ENCODE measurements around the gene MPRIP. TPM values are rescaled to one million over a fixed set of nuclear protein-coding genes. Genes with fewer than 3 reads are reported as not detected.
A peak's percentile ranks its signal among the peaks of the same experiment; 100 is the strongest.

The MPRIP gene
- total RNA-seq, 1 experiment from 2014 or later = 73.9 TPM

- H3K36me3 ChIP-seq (replicated peaks; ENCODE audit: control insufficient read depth, insufficient read depth, low read length) = no peaks in the 10 kb centered on the region
- no peak overlapping the region for H3K4me3 ChIP-seq (ENCODE audit: insufficient read depth, low read depth, low read length)
- no peak for DNase-seq
- no peaks in the 10 kb centered on the region for H3K27me3 ChIP-seq (ENCODE audit: control insufficient read depth, insufficient read depth, low read length)
These were observed 18.0 kb downstream of the MPRIP start for GRCh38 chr17:17060001-17060922.

DNA sequence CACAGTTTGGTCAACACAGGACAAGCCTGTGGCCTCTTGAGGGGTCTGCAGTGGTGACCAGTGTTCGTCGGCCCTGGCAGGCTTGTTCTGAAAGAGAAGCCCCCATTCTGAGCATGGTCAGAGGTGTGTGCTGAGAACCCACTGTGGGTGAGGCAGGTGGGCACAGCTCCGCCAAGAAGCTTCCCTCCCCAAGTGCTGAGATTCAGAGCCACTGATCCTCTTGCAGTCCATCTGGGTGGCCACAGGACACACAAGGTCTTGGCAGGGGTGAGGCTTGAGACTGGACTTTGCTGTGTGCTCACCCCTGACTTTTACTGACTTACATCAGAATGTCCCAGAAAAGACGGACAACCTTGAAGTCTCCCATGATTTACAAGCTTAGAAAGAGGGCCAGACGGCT is 18.7 kb downstream of the MPRIP start:
- no peak for DNase-seq
- H3K36me3 ChIP-seq (replicated peaks; ENCODE audit: control insufficient read depth, insufficient read depth, low read length) = no peaks in the 10 kb centered on the region
- no peaks in the 10 kb centered on the region for H3K27me3 ChIP-seq (ENCODE audit: control insufficient read depth, insufficient read depth, low read length)
- H3K4me3 ChIP-seq (ENCODE audit: insufficient read depth, low read depth, low read length) = no peak overlapping the region

DNA sequence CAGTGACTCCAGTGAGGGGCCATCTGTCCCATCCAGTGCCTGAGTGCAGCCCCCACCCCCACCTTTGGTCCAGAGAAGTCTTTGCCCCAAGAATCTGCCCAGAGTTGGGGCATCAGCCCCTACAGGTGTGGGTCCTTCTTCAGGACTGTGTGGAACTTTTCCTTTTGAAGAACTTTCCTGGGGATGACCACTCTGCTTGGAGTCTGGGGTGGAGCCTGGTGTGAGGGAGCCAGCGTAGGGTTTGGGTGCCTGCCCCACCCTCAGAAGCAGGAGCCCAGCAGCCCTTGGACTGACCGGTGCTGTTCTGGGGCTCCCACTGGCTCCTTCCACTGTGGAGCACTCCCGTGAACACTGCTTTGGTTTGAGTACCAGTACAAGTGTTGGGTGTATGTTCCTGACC is 19.3 kb downstream of the MPRIP start:
- Histone ChIP-seq H3K36me3 (replicated peaks; ENCODE audit: control insufficient read depth, insufficient read depth, low read length) (no peaks in the 10 kb centered on the region), H3K4me3 (ENCODE audit: insufficient read depth, low read depth, low read length) (no peak overlapping the region), H3K27me3 (ENCODE audit: control insufficient read depth, insufficient read depth, low read length) (no peaks in the 10 kb centered on the region)
- no peak for DNase-seq

DNA sequence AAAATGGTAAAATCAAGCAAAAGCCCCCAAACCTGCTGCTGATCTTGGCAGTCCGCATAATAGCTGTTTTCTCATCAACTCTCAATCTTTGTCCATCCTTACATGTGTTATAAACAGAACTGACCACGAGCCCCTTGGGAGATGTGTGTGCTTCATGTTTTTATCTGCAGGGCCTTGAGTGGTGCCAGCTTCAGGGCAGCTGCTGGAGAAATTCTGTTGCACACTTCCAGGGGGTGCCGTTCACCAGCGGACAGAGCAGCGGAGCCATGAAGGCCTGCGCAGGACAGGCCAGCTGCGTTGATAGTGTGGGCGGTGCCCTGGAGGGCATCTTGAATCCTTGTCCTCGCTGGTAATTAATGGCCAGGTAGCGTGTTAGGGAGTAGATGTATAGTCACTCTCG is 20.1 kb downstream of the MPRIP start:
- no peak for DNase-seq
- no peaks in the 10 kb centered on the region for H3K36me3 ChIP-seq (replicated peaks; ENCODE audit: control insufficient read depth, insufficient read depth, low read length)
- no peak overlapping the region for H3K4me3 ChIP-seq (ENCODE audit: insufficient read depth, low read depth, low read length)
- H3K27me3 ChIP-seq (ENCODE audit: control insufficient read depth, insufficient read depth, low read length) = no peaks in the 10 kb centered on the region

DNA sequence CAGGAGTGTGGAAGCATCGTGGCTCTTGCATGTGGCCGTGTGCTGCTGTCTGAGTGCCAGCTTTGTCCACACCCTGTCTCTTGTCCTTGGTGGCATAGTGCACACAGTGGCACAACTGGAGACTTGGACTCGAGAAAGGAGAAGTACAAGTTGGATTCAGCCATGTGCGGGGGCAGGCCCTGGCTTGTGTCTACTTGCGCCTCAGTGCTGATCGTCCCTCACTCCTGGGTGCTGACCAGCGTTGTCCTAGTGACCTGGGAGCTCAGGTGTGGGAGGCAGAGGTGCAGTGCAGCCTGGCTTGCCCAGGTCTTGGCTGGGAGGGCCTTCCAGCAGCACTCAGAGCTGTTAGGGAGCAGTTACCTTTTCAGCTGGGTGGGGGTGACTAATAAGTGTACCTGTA is 20.6 kb downstream of the MPRIP start:
- Histone ChIP-seq H3K36me3 (replicated peaks; ENCODE audit: control insufficient read depth, insufficient read depth, low read length) (no peaks in the 10 kb centered on the region), H3K27me3 (ENCODE audit: control insufficient read depth, insufficient read depth, low read length) (no peaks in the 10 kb centered on the region), H3K4me3 (ENCODE audit: insufficient read depth, low read depth, low read length) (no peak overlapping the region)
- DNase-seq = no peak

- peak; percentile 45 for DNase-seq
- no peak overlapping the region for H3K4me3 ChIP-seq (ENCODE audit: insufficient read depth, low read depth, low read length)
- no peaks in the 10 kb centered on the region for H3K36me3 ChIP-seq (replicated peaks; ENCODE audit: control insufficient read depth, insufficient read depth, low read length)
- no peaks in the 10 kb centered on the region for H3K27me3 ChIP-seq (ENCODE audit: control insufficient read depth, insufficient read depth, low read length)
These were observed 21.4 kb downstream of the MPRIP start for GRCh38 chr17:17063546-17064122.

DNA sequence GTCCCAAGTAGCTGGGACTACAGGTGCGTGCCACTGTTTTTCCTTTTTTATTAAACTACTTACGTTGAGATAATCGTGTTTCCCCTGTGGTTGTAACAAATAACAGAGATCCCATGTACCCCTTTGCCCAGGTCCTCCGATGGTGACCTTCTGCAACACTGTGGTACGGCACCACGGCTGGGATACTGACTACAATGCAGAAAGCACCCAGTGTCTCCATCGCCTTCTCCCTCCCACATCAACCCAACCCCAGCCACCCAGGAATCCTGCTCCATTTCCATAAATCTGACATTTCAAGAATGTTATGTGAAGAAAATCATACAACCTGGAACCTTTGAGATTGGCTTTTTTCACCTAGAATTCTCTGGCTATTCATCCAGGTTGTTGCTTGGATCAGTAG is 22.1 kb downstream of the MPRIP start:
- H3K4me3 ChIP-seq (ENCODE audit: insufficient read depth, low read depth, low read length) = no peak overlapping the region
- H3K36me3 ChIP-seq (replicated peaks; ENCODE audit: control insufficient read depth, insufficient read depth, low read length) = no peaks in the 10 kb centered on the region
- no peaks in the 10 kb centered on the region for H3K27me3 ChIP-seq (ENCODE audit: control insufficient read depth, insufficient read depth, low read length)
- DNase-seq = peak; percentile 29

DNA sequence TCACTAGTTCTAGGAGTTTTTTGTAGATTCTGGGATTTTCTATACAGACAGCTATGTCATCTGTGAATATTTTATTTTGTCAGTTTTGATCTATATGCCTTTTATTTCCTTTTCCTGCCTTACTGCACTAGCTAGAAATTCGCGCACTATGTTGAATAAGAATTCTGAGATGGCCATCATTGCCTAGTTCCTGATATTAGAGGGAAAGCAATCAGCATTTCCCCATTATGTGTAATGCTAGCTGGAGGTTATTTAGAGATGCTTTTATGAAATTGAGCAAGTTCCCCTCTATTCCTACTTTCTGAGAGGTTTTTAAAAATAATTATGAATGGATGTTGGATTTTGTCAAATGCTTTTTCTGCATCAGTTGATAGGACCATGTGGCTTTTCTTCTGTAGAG is 23.8 kb downstream of the MPRIP start:
- Histone ChIP-seq H3K27me3 (ENCODE audit: control insufficient read depth, insufficient read depth, low read length) (no peaks in the 10 kb centered on the region), H3K36me3 (replicated peaks; ENCODE audit: control insufficient read depth, insufficient read depth, low read length) (no peaks in the 10 kb centered on the region), H3K4me3 (ENCODE audit: insufficient read depth, low read depth, low read length) (no peak overlapping the region)
- no peak for DNase-seq

DNA sequence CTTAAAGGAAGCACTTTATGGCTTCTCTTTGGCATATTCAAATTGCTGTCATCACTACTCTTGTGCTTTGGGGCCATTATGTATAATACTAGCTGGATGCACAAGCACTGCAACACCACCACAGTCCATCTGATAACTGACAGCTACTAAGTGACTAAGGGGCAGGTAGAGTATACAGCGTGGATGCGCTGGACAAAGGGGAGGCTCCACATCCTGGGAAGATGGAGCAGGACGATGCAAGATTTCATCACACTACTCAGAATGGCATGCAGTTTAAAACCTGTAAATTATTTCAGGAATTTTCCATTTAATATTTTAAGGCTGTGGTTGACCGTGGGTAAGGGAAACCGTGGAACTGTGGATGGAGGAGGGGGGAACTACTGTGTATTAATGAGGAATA is 25.0 kb downstream of the MPRIP start:
- Histone ChIP-seq H3K36me3 (replicated peaks; ENCODE audit: control insufficient read depth, insufficient read depth, low read length) (no peaks in the 10 kb centered on the region), H3K4me3 (ENCODE audit: insufficient read depth, low read depth, low read length) (no peak overlapping the region), H3K27me3 (ENCODE audit: control insufficient read depth, insufficient read depth, low read length) (no peaks in the 10 kb centered on the region)
- DNase-seq = peak; percentile 23

DNA sequence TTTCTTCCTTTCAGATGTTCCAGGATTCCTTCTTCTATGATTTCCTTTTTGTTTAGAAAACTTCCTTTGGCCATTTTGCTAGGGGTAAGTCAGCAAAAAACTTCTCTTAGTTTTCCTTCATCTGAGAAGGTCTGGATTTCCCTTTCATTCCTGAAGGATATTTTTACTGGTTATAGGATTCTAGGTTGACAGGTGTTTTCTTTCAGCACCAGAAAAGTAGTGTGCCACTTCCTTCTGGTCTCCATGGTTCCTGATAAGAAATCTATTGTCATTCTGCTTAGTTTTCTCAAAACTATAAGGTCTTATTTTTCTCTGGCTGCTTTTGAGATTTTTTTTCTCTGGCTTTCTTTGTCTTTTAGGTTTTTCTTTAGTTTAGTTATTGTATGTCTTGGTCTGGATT is 27.6 kb downstream of the MPRIP start:
- H3K4me3 ChIP-seq (ENCODE audit: insufficient read depth, low read depth, low read length) = no peak overlapping the region

DNA sequence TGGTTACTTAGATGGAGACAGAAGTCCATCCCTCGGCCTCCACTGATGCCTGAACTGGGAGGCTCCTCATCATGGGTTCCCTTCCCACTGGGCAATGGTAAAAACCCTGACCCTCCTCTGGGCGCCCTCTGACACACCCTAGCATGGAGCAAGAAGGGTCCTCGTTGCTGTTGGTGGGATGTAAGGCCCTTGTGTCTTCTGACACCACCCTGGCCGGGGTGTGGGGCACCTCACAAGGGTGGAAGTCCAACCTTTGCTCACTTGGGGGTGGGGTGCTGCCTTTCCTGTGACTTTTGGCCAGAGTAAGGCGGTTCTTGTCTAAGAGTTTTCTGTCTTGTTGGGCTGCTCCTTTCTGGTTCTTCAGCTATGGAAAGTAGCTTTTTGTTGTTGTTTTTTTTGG is 28.7 kb downstream of the MPRIP start:
- no peak for DNase-seq

More for the DNA sequence above, 27.6 kb downstream of the MPRIP start:
- no peak for DNase-seq
- Histone ChIP-seq H3K27me3 (ENCODE audit: control insufficient read depth, insufficient read depth, low read length) (no peaks in the 10 kb centered on the region), H3K36me3 (replicated peaks; ENCODE audit: control insufficient read depth, insufficient read depth, low read length) (no peaks in the 10 kb centered on the region)

DNA sequence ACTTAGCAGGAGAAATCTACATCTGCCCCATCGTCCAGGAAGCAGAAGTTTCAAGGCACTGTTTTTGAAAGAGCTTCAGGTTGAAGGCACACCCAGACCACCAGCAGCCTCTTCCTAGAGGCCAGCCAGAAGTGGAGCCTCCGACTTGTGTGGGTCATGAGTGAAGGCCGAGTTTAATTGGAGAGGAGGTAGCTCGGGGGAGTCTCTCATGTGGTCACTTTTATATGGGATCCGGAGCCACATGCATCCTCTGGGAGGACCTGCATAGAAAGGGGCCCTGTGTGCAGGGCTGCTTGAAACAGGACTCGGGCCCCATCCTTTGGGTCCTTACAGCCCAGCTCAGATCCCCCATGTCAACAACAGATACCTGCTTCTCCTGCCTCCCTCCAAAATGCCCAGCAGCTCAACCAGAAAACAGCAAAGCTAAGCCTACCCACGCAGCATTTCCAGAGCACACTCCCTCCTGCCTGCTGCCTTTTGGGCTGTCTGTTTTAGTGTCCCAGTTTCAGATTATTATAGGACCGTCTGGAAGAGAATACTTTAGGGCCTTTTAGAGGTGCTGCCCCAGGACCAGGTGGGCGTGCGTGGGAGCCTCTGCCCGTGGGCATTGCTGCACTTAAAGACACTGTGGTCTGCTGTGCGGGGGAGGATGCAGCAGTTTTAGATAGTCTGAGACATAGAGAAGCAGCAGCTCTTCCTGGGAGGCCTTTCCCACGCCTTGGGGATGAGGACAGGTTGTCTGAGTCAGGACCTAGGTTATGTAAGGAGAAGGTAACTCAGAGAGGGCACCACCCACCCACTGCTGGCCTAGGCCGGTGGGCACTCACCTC is 29.5 kb downstream of the MPRIP start:
- no peaks in the 10 kb centered on the region for H3K36me3 ChIP-seq (replicated peaks; ENCODE audit: control insufficient read depth, insufficient read depth, low read length)
- H3K4me3 ChIP-seq (ENCODE audit: insufficient read depth, low read depth, low read length) = no peak overlapping the region
- no peak for DNase-seq
- no peaks in the 10 kb centered on the region for H3K27me3 ChIP-seq (ENCODE audit: control insufficient read depth, insufficient read depth, low read length)

More for the DNA sequence above, 28.7 kb downstream of the MPRIP start:
- H3K36me3 ChIP-seq (replicated peaks; ENCODE audit: control insufficient read depth, insufficient read depth, low read length) = no peaks in the 10 kb centered on the region
- H3K27me3 ChIP-seq (ENCODE audit: control insufficient read depth, insufficient read depth, low read length) = no peaks in the 10 kb centered on the region
- H3K4me3 ChIP-seq (ENCODE audit: insufficient read depth, low read depth, low read length) = no peak overlapping the region

- no peak for DNase-seq
- no peak overlapping the region for H3K4me3 ChIP-seq (ENCODE audit: insufficient read depth, low read depth, low read length)
- H3K36me3 ChIP-seq (replicated peaks; ENCODE audit: control insufficient read depth, insufficient read depth, low read length) = no peaks in the 10 kb centered on the region
- no peaks in the 10 kb centered on the region for H3K27me3 ChIP-seq (ENCODE audit: control insufficient read depth, insufficient read depth, low read length)
These were observed 30.3 kb downstream of the MPRIP start for GRCh38 chr17:17072546-17072945.

DNA sequence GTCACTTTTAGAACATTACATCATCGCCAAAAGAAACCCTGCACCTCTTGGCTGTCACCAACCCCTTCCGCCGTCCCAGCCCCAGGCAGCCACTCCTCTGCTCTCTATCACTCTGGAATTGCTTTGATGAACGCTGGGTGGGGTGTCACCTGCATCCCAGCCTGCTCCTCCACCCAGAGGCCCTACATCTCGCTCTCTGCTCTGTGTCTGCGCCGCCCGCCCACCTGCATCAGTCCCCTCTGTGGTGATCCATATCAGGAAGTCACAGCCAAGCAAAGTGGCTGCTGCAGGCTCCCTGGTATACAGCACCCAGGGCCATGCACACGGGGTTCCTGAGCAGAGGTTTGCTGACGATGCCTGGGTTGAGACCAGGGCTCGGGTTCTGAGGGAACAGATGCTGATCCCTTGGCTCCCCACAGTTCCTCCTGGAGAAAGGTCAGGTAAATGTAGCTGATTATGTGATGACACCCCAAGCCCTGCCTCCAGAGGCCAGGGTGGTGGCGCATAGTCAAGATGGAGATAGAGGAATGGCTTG is 30.8 kb downstream of the MPRIP start:
- H3K36me3 ChIP-seq (replicated peaks; ENCODE audit: control insufficient read depth, insufficient read depth, low read length) = no peaks in the 10 kb centered on the region; the same call in 1 of the 2 replicates

More for the DNA sequence above, 30.8 kb downstream of the MPRIP start:
- no peaks in the 10 kb centered on the region for H3K27me3 ChIP-seq (ENCODE audit: control insufficient read depth, insufficient read depth, low read length)
- no peak for DNase-seq
- no peak overlapping the region for H3K4me3 ChIP-seq (ENCODE audit: insufficient read depth, low read depth, low read length)
